ENCODE results near the gene MTHFD2L.
"Not testable (repeated sequence)": the region's sequence is repeated elsewhere in the genome, so short reads cannot be mapped to it uniquely, and the experiment has no call there.

Gene MTHFD2L

GRCh38 chr4:74215236-74215635, 57.3 kb downstream of the MTHFD2L start:
- no CpG with 5 or more reads among the region's 7 CpGs for WGBS (ENCODE audit: insufficient coverage, insufficient read length)
- not testable (repeated sequence) for DNase-seq (ENCODE audit: low read depth, low spot score); H3K4me3 ChIP-seq (ENCODE audit: low read length)

GRCh38 chr4:74217365-74217764, 59.4 kb downstream of the MTHFD2L start:
- no CpG with 5 or more reads among the region's 3 CpGs for WGBS (ENCODE audit: insufficient coverage, insufficient read length)
- Histone ChIP-seq H3K36me3 (ENCODE audit: control insufficient read depth, insufficient read depth, low read length) (no peaks in the 10 kb centered on the region), H3K27ac (ENCODE audit: low read length) (no peak overlapping the region), H3K4me3 (ENCODE audit: low read length) (no peak overlapping the region), H3K27me3 (ENCODE audit: control insufficient read depth, insufficient read depth, low read length) (no peaks in the 10 kb centered on the region), H3K4me1 (ENCODE audit: control insufficient read depth, insufficient read depth, low read length) (peaks cover 2% of the 10 kb centered on the region; the same call in 1 of the 2 replicates), H3K9me3 (ENCODE audit: control insufficient read depth, insufficient read depth, low read length) (no peaks in the 10 kb centered on the region)
- DNase-seq (ENCODE audit: low read depth, low spot score), result no peak

More at GRCh38 chr4:74215236-74215635, 57.3 kb downstream of the MTHFD2L start:
- not testable (repeated sequence) for H3K27ac ChIP-seq (ENCODE audit: low read length); H3K9me3 ChIP-seq (ENCODE audit: control insufficient read depth, insufficient read depth, low read length); H3K4me1 ChIP-seq (ENCODE audit: control insufficient read depth, insufficient read depth, low read length); H3K27me3 ChIP-seq (ENCODE audit: control insufficient read depth, insufficient read depth, low read length); H3K36me3 ChIP-seq (ENCODE audit: control insufficient read depth, insufficient read depth, low read length)

- no peaks in the 10 kb centered on the region for H3K9me3 ChIP-seq (ENCODE audit: control insufficient read depth, insufficient read depth, low read length)
Measured at GRCh38 chr4:74218201-74218600, 60.3 kb downstream of the MTHFD2L start.

GRCh38 chr4:74219240-74219639, 61.3 kb downstream of the MTHFD2L start:
- DNase-seq (ENCODE audit: low read depth, low spot score), result no peak
- Histone ChIP-seq H3K27ac (ENCODE audit: low read length) (no peak overlapping the region), H3K9me3 (ENCODE audit: control insufficient read depth, insufficient read depth, low read length) (no peaks in the 10 kb centered on the region), H3K36me3 (ENCODE audit: control insufficient read depth, insufficient read depth, low read length) (no peaks in the 10 kb centered on the region), H3K4me1 (ENCODE audit: control insufficient read depth, insufficient read depth, low read length) (peaks cover 2% of the 10 kb centered on the region; the same call in 1 of the 2 replicates), H3K27me3 (ENCODE audit: control insufficient read depth, insufficient read depth, low read length) (no peaks in the 10 kb centered on the region), H3K4me3 (ENCODE audit: low read length) (no peak overlapping the region)
- WGBS (ENCODE audit: insufficient coverage, insufficient read length), result 100% methylated on average over 1 of the region's 2 CpGs

More at GRCh38 chr4:74218201-74218600, 60.3 kb downstream of the MTHFD2L start:
- no peak overlapping the region for H3K27ac ChIP-seq (ENCODE audit: low read length)
- DNase-seq (ENCODE audit: low read depth, low spot score), result no peak
- H3K36me3 ChIP-seq (ENCODE audit: control insufficient read depth, insufficient read depth, low read length), result no peaks in the 10 kb centered on the region
- no peaks in the 10 kb centered on the region for H3K27me3 ChIP-seq (ENCODE audit: control insufficient read depth, insufficient read depth, low read length)
- no peak overlapping the region for H3K4me3 ChIP-seq (ENCODE audit: low read length)
- no CpG with 5 or more reads among the region's 4 CpGs for WGBS (ENCODE audit: insufficient coverage, insufficient read length)
- peaks cover 2% of the 10 kb centered on the region; the same call in 1 of the 2 replicates for H3K4me1 ChIP-seq (ENCODE audit: control insufficient read depth, insufficient read depth, low read length)

DNA sequence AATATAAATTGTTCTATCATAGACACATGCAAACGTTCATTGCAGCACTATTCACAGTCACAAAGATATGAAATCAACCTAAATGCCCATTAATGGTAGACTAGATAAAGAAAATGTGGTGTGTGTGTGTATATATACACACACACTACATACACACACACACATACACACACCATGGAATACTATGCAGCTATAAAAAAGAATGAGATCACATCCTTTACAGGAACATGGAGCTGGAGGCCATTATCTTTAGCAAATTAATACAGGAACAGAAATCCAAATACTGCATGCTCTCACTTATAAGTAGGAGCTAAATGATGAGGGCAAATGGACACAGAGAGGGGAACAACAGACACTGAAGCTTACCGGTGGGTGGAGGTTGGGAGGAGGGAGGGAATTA, 65.2 kb downstream of the MTHFD2L start:
- no peak for DNase-seq (ENCODE audit: low read depth, low spot score)
- no peaks in the 10 kb centered on the region for H3K27me3 ChIP-seq (ENCODE audit: control insufficient read depth, insufficient read depth, low read length)
- no peak overlapping the region for H3K4me3 ChIP-seq (ENCODE audit: low read length)
- H3K4me1 ChIP-seq (ENCODE audit: control insufficient read depth, insufficient read depth, low read length), result no peaks in the 10 kb centered on the region
- no CpG with 5 or more reads among the region's 2 CpGs for WGBS (ENCODE audit: insufficient coverage, insufficient read length)
- no peaks in the 10 kb centered on the region for H3K9me3 ChIP-seq (ENCODE audit: control insufficient read depth, insufficient read depth, low read length)
- H3K27ac ChIP-seq (ENCODE audit: low read length), result no peak overlapping the region
- H3K36me3 ChIP-seq (ENCODE audit: control insufficient read depth, insufficient read depth, low read length), result no peaks in the 10 kb centered on the region

DNA sequence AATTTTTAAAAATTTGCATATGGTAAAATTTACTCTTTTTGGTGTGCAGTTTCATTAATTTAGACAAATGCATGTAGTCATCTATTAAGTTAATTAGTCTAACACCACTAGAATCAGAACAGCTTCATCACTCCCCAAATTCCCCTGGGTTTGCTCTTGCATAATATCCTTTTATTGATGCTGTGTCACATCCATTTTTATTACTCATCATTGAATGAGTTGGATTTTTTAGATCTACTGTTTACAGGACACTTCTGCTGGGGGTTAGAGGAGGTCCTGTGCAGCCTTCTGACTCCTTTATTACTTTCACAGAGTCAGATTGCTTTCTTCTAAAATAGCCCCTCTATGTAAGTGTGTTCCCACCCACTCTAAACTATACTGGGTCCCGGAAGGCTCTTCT, 65.9 kb downstream of the MTHFD2L start:
- Histone ChIP-seq H3K27ac (ENCODE audit: low read length) (no peak overlapping the region), H3K36me3 (ENCODE audit: control insufficient read depth, insufficient read depth, low read length) (no peaks in the 10 kb centered on the region), H3K9me3 (ENCODE audit: control insufficient read depth, insufficient read depth, low read length) (no peaks in the 10 kb centered on the region), H3K4me1 (ENCODE audit: control insufficient read depth, insufficient read depth, low read length) (no peaks in the 10 kb centered on the region), H3K27me3 (ENCODE audit: control insufficient read depth, insufficient read depth, low read length) (no peaks in the 10 kb centered on the region), H3K4me3 (ENCODE audit: low read length) (no peak overlapping the region)
- WGBS (ENCODE audit: insufficient coverage, insufficient read length), result no CpG with 5 or more reads among the region's 1 CpG
- DNase-seq (ENCODE audit: low read depth, low spot score), result no peak

GRCh38 chr4:74228691-74229640, 71.0 kb downstream of the MTHFD2L start:
- WGBS (ENCODE audit: insufficient coverage, insufficient read length), result no CpG with 5 or more reads among the region's 4 CpGs
- H3K4me1 ChIP-seq (ENCODE audit: control insufficient read depth, insufficient read depth, low read length), result no peaks in the 10 kb centered on the region
- no peak overlapping the region for H3K4me3 ChIP-seq (ENCODE audit: low read length)
- H3K27me3 ChIP-seq (ENCODE audit: control insufficient read depth, insufficient read depth, low read length), result no peaks in the 10 kb centered on the region
- H3K27ac ChIP-seq (ENCODE audit: low read length), result no peak overlapping the region
- DNase-seq (ENCODE audit: low read depth, low spot score), result peak; percentile 60
- no peaks in the 10 kb centered on the region for H3K9me3 ChIP-seq (ENCODE audit: control insufficient read depth, insufficient read depth, low read length)
- H3K36me3 ChIP-seq (ENCODE audit: control insufficient read depth, insufficient read depth, low read length), result no peaks in the 10 kb centered on the region

- no peaks in the 10 kb centered on the region for H3K4me1 ChIP-seq (ENCODE audit: control insufficient read depth, insufficient read depth, low read length)
- no peak overlapping the region for H3K27ac ChIP-seq (ENCODE audit: low read length)
- H3K27me3 ChIP-seq (ENCODE audit: control insufficient read depth, insufficient read depth, low read length), result no peaks in the 10 kb centered on the region
- no peak for DNase-seq (ENCODE audit: low read depth, low spot score)
- no peaks in the 10 kb centered on the region for H3K9me3 ChIP-seq (ENCODE audit: control insufficient read depth, insufficient read depth, low read length)
- H3K36me3 ChIP-seq (ENCODE audit: control insufficient read depth, insufficient read depth, low read length), result no peaks in the 10 kb centered on the region
- no peak overlapping the region for H3K4me3 ChIP-seq (ENCODE audit: low read length)
- no CpG with 5 or more reads among the region's 7 CpGs for WGBS (ENCODE audit: insufficient coverage, insufficient read length)
Measured at GRCh38 chr4:74230902-74231499, 73.1 kb downstream of the MTHFD2L start.

GRCh38 chr4:74235135-74235534, 77.2 kb downstream of the MTHFD2L start:
- no peaks in the 10 kb centered on the region for H3K27me3 ChIP-seq (ENCODE audit: control insufficient read depth, insufficient read depth, low read length)
- H3K36me3 ChIP-seq (ENCODE audit: control insufficient read depth, insufficient read depth, low read length), result no peaks in the 10 kb centered on the region
- DNase-seq (ENCODE audit: low read depth, low spot score), result no peak
- H3K4me3 ChIP-seq (ENCODE audit: low read length), result no peak overlapping the region
- no peak overlapping the region for H3K27ac ChIP-seq (ENCODE audit: low read length)
- H3K9me3 ChIP-seq (ENCODE audit: control insufficient read depth, insufficient read depth, low read length), result no peaks in the 10 kb centered on the region
- no peaks in the 10 kb centered on the region for H3K4me1 ChIP-seq (ENCODE audit: control insufficient read depth, insufficient read depth, low read length)

DNA sequence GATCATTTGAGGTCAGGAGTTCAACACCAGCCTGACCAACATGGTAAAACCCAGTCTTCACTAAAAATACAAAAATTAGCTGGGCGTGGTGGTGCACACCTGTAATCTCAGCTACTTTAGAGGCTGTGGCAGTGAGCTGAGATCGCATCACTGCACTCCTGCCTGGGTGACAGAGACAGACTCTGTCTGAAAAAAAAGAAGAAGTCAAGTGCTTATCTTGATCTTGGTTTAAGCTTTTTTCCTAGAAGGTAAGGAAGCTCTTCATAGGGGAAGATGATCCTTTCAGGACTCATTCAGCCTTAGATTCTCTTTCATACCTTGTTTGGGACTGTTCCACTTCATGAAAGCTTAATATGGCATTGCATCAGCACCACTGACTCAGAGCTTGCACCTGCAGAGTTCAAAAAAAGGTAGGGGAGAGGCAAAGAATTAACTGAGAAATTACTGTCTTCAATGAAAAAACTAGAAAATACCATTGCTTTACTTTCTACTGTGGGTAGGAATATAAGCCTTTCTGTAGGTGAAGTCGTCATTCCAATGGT, 79.6 kb downstream of the MTHFD2L start:
- Histone ChIP-seq H3K27me3 (ENCODE audit: control insufficient read depth, insufficient read depth, low read length) (no peaks in the 10 kb centered on the region), H3K4me1 (ENCODE audit: control insufficient read depth, insufficient read depth, low read length) (no peaks in the 10 kb centered on the region), H3K4me3 (ENCODE audit: low read length) (no peak overlapping the region), H3K27ac (ENCODE audit: low read length) (no peak overlapping the region), H3K9me3 (ENCODE audit: control insufficient read depth, insufficient read depth, low read length) (no peaks in the 10 kb centered on the region), H3K36me3 (ENCODE audit: control insufficient read depth, insufficient read depth, low read length) (no peaks in the 10 kb centered on the region)
- no CpG with 5 or more reads among the region's 3 CpGs for WGBS (ENCODE audit: insufficient coverage, insufficient read length)
- DNase-seq (ENCODE audit: low read depth, low spot score), result no peak

Data from iPS DF 6.9 (cell line).